ENCODE measurements around the gene SHANK2. TPM values are rescaled to one million over a fixed set of nuclear protein-coding genes. Genes with fewer than 3 reads are reported as not detected.

The SHANK2 gene
- total RNA-seq, 1 donor from 2014 or later, result 2.5 TPM

DNA sequence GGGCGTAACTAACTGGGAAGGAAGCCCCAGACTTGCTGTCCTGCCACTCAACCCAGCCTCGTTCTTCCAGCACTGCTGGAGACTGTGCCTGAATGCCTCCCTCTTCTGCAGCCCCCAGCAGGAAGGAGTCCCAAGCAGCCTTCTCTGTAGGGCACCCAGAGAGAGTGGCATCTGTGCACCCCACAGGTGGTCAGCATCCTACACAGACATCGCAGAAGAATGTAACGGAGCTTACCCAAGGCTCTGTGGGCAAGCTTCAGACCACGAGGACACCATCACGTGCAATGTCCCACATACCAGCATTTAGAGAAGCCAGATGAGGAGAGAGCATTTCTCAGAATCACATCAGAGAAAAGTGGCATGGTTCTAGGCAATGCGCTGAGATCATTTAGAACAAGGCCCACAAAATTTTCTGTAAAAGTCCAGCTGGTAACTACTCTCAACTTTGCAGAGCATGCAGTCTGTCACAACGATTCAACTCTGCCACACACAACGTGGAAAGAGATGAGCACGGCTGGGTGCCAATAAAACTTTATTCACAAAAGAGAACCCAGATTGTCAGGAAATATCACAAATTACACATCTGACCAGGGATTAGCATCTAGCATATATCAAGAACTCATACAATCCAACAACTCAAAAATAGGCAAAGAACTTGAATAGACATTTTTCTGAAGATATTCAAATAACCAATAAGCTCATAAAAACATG is 33.4 kb downstream of the SHANK2 start:
- no peak for ATAC-seq

DNA sequence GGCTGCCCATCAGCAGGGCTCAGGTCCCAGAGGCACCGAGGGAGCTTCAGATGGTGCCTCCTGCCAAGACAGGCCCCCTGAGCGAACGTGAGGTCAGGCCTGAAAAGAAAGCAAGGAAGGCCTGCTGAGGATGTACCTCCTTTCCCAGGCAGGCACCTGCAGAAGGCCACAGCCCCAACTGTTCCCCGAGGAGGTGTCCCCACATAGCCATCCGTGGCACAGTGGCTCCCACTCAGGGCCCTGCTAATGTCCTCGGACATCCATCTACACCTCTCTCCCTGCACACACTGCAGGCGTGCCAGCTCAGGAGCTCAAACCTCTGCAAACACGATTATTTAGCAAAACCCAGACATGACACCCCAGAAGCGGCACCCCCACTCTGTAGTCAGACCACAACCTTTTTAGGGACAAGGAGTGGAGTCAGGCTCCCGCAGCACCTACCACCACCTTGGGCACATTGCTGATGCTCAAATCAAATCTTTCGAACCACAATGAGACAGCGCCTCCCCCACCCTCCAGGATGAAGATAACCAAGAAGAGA is 36.9 kb downstream of the SHANK2 start:
- ATAC-seq, result no peak

DNA sequence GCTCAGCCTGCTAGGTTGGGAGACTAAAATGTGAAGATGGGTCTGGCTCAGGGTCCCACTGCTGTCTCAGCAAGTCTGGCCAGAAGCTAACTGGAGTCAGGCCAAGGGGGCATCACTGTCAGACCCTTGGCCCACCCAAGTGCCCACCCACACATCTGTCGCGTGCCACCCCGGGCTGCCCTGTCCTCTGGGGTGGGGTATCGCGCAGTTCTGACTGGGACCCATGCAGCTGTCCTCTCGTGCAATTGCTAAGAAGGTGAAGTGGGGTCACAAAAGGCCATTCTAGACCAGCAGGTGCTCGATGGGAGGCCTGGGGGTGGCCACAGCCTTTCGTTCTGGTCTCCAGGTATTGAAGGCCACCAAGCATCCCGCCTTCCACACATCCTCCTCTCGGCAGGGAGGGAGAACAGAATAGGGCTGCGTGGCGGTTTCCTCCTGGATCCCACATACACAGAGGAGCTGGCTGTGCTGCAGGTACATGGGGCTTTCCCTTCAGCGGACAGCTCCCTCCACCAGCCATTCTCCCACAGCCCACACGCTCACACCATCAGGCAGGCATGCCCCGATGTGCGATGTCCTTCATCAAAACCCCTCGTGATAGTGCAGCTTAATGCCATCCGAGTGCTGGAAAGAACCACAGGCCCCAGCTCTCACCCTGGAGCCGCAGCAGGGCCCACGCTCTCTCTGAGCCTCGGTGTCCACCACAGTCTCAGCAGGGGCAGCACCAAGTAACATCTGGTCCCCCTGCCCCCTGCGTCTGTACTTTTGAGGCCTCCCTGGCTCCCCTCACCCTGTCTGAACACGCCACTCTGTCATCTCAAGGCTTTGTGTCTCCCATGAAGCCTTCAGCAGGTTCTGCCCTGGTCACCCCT is 37.6 kb downstream of the SHANK2 start:
- no peak for ATAC-seq

DNA sequence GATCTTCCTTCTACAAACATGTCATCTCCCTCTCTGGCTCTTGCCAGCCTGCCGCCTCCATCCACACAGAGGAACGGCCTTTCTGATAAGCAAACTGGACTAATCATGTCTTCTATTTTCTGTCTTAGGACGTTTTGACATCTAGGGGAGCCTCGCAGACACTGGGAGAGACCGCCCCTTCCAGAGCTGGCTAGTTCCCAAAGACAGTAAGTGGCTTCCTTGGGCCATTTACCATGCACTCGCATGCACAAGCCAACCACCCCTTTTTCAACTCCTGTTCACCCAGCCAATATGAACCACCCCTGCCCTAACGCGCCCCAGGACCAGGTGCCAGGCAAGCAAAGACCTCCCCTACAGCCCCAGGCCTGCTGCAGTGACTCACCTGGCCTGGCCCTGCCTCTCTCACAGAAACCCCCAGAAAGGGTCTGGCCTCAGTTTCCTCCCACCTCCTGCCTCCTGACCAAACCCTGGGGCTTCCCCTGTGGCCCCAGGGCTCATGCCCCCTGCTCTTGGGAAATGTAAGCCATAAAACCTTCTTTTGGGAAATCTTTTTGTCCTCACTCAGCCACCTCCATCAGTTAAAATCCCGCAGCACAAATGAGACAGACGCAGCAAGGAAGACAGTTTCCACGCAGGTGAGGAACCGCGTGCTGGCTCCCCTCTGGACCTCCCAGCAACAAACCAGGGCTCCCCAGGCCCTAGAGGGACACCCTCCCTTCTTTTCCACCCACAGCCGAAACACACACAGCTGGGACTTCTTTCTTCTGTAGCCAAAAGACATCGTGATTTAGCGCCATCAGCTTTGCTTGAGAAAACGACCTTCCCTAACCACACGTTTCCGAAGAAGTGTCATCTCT is 38.5 kb downstream of the SHANK2 start:
- peak; percentile 33 for ATAC-seq

DNA sequence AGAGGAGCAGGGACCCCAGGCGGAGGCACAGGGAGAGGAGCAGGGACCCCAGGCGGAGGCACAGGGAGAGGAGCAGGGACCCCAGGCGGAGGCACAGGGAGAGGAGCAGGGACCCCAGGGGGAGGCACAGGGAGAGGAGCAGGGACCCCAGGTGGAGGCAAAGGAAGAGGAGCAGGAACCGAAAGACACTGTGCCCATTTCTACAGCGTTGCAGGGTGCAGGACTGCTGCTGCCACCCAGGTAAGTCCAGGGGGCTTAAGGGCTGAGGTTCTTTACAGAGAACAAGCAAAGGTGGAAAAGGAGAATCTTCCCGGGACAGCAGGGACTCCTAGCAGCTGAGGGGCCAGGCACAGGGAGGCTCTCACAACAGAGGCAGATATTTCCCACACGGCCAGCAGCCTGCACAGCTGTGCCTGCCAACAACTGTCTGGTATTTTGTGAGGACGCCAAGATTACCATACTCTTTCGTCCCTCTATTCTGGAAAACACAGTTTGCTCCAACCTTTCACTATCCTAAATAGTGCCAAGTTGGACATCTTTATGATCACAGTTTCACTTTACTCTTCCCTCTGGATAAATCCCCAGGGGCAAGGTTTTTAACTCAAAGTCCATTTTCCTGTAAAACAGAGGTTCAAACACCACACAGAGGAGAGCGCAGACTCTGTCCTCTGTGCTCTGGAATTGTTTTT is 39.4 kb downstream of the SHANK2 start:
- ATAC-seq, result no peak

DNA sequence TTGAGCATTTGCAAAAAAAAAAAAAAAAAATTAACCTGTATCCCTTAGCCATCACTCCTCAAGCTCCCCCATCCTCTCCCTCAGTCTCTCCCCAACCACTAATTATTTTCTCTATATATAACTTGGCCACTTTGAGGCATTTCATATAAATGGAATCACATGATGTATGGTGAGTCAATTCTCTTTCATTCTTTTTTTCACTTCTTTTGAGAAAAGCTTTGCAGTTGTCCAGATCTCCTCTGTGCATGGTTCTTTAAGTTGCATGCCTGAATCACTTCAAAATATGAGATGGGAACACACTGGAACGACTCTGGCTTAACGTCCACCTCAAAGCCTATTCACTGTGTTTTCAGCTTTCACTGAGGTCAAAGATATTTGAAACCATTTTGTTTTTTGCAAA is 40.7 kb downstream of the SHANK2 start:
- ATAC-seq, result no peak

DNA sequence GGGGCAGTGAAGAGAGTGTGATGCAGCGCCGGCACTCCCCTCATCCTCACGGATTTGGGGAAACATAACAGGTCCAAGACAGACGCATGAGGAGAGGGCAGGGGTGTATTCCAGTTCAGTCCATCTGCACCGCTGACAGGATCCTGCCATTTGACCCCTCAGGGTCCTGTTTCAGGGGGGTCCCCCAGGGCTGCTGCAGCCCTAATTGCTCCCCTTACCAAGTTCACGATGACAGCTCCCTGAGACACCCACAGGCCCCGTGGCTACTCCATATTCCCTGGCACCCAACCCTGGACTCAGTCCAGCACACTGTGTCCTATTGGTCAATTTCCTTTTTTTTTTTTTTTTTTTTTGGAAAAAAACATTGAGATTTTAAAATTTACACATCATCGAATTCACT is 41.5 kb downstream of the SHANK2 start:
- no peak for ATAC-seq

DNA sequence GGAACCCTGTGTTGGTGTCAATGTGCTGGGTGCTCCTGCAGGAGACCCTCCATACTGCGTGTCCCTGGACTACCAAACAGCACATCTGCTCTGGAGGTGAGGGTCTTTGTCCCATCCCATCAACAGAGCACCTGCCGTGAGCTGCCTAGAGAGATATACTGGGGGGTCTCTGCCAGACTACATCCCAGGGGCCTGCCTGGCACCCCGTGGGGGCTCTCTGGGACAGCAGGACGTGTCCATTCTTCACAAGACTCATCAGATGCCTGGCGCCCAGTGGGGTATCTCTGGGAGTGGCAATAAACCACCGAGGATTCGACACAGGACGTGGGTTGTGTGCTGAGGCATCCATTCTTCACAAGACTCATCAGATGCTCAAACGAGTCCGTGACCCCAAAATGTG is 42.7 kb downstream of the SHANK2 start:
- no peak for ATAC-seq

DNA sequence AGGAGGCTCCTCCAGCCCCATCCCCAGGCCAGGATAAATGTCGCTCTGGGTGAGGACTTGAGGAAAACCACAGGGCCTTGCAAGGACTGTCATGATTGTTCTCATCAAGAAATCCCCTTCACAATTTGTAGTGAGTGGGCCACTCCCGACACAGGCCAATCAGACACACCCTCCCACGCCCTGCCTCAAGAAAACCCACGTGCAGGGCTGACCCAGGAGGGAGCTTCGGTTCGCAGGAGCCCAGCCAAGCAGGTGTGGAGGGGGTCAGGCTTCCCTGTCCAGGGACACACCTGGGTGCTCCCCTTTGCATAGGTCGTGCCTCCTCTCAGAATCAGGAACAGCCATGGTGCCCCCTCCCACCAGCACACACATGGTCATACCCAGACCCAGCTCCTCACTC is 43.2 kb downstream of the SHANK2 start:
- no peak for ATAC-seq

DNA sequence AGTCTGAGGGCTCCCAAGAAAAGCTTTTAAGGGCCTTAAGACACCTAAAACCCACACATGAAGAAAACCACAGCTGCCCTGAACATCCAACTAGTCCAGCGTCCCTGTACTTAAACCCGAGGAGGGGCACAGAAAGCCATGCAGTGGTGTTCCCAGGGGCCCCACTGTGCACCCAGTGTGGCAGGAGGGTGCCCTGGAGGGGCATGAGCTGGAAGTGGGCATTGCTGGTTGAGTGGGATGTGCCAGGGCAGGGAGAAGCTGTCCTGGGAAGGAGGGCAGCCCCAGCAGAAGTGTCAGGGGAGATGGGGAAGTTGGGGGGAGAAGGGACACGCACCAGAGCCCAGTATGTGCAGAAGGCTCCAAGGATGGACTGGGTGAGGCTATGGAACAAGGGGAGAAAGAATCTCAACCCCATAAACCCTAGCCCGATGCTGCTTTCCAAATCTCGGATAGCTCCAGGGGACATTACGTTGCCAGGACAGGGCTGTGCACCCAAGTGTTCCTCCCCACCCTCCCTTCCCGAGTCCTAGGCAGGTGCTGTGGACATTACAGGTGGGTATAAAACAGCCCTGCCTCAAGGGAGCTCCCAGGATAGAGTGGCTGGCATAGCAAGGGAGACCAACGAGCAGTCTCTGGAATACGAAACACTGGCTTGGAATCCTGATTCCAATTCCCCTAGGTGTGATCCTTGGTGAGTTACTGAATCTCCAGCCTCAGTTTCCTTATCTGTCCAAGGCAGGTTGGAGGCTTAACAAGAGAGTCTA is 44.2 kb downstream of the SHANK2 start:
- no peak for ATAC-seq

DNA sequence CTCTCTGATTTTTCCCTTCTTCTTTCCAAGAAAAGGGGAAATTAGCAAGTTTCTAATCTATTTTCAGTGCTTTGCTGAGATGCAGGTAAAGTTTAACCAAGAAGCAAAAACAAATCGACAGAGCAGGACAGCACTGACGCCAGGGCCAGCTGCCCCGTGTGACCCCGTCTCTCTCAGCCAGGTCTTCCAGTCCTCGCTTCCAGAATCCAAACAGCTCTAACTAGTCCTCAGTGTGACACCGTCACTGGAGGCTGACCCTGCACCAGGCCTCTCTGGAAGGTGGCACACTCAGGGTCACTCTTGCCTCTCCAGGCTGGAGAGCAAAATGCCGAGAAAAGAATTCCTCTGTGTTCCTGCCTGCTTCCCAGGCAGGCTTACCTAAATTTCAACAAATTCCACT is 44.8 kb downstream of the SHANK2 start:
- no peak for ATAC-seq

DNA sequence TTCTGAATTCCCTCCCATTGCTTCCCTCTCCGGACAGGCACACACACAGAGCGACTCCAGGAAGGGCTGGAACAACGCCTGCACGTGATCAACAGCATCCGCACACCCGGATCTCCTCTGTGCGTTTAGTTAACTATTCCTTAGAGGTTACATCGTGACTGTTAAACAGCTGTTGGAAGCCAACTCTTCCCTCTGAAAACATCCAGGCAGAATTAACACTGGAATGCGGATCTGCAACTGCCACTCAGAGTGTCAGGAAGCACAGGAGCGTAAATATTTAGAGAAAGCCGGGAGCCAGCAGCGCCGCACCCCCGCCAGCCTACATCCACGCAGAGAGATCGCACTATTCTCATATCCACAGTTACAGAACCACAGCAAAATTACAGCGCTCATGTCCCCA is 46.2 kb downstream of the SHANK2 start:
- no peak for ATAC-seq

DNA sequence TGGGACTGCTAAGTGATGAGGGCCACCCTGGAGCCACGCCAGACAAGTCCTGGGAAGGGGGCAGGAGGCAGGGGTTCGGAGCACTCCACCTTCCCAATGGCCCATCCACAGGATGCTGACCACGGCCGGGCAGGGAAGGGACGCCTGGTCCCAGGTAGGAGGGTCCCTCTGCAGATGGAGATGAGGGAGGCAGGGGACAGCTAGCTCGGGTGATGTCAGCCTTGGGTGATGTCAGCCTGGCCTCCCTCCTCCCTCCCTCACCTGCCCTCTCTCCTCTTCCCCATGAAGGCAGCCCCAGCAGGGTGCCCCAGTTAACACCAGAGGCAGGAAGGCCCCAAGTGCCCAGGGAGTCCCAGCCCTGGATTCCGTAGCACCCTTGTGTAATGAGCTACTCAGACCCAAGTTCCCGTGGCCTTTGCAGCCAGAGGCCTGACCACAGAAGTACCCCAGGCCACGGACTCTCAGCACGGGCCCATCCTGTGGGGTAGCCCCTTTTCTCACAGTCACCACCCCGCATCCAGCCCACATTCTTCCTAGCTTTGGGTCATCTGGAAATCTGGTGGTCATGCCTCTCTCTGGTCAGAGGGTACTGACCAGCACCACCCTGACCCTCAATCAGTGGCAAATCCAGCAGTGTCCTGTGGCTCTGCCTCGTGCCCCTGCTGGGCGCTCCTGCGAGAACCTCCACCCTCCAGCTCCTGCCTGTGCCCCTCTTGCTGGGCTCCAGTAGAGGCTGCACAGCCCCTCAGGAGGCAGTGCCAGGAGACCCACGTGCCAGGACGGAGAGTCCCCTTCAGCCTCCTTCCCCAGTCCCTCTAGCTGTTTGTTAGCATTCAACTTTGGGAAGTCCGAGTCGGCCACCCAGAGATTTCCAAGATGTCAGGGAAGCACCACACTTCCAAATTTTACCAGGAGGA is 47.4 kb downstream of the SHANK2 start:
- ATAC-seq, result no peak

DNA sequence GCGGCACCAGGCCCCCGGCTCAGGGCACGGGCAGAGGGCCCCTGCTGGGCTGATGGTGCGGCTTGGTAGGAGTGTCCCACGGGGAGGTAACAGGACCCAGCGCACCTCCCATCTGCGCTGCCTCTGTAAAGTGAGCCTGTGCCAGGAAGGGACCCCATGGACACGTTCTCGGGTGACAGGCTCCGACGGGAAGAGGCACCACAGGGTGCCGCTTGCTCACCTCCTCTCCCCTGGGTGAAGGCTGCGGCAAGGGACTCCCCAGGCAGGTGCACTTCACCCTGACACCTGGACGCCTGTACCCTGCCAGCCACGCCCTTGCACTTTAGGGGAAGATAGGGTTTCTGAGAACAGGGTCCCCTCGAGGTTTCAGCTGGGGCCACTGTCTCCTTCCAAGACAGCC is 48.1 kb downstream of the SHANK2 start:
- no peak for ATAC-seq

DNA sequence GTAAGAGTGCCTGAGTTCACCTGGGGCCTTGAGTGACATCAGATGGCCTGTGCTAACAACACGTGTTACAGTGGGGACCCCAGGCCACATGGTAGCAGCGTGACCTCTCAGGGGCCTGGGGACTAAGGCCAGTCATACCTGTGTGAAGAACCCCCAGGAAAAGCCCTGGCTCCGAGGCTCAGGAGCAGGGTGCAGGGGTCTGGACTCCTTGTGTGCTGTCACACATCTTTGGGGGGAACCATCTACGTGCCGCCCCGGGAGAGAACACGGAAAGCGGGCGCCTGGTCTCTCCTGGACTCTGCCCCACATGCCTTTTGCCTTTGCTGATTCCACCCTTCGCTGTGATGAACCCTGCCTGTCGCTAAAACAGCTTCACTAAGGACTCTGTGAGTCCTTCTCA is 48.7 kb downstream of the SHANK2 start:
- no peak for ATAC-seq

DNA sequence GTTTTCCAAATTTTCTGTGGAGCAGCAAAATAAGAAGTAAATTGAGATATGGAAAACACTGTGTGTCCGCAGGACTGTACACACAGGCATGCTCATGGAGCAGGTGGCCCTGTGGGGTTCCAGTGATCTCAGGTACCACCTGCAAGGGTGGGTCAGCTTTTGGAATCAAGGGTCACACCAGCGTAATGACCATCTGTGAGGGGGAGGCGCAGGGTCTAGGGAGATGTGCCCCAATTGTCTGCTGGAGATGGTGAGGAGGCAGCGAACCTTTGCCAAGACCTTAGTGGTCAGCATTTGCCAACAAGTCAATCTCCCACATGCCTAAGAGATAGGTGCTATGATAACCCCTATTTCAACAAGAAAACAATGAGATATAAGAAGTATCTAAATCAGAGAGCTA is 49.4 kb downstream of the SHANK2 start:
- ATAC-seq, result no peak

DNA sequence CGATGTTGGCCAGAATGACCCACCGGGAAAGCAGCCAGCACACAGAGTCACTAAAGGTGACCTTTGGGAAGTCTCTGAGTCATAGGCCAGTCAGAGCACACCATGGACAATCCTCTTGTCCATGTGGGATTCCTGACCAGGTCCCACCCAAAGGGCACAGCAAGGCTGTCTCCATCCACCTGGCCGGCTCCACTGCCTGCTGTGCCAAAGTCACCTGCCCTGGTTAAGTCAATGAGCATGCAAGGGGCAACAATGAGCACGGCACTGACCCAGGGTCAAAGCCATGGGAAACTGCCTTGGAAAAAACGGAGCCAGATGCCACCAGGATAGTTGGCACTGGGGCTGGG is 49.8 kb downstream of the SHANK2 start:
- no peak for ATAC-seq

Data from esophagus mucosa (tissue), 1 donor.